ENCODE measurements around the gene HOXD8. TPM values are rescaled to one million over a fixed set of nuclear protein-coding genes. Genes with fewer than 3 reads are reported as not detected.

The HOXD8 gene
- polyA plus RNA-seq, 1 of the 3 experiments (the other 2 are of a cell fraction): 6.4 TPM

DNA sequence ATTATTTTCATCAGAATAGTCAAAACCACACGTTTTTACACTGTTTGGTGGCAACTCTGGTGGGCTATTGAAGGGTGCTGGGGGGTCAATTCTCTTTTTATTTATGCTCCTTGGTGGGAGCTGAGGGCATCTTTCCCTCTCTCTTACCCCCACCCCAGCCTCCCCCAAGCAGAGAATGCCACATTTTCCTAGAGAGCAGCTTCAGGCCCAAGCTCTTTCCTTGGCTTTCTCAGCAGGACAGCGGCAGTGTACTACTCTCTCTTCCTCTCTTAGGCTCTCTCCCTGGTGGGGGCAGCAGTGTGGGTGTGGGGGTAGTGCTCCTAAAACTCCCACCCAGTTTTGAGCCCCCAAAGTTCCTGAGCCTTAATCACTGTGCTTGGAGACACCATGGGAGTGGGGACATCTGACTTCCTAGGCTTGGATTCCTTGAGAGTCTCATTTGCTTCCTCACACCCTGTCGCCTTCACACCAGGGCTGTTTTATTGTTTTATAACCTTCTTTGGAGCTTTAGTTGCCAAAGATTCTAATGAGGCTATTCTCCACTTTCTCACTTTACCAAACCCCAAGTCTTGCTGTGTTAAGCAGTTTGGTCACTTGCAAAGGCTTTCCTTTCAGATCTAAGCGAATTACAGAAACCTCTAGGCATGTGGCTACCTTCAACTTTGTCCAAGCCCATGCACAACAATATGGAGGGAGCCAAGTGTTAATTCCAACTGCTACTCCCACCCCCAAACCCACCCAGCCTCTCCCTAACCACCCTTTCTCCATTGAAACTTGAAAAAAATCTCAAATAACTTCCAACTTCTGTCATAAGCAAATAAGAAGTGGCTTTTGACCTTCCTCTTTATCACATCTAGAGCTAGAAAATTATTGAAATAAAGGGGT lies 15.8 kb downstream of the HOXD8 start:
- H3K36me3 ChIP-seq (replicated peaks in 1 of 2; ENCODE audit: control insufficient read depth in 1 of 2, insufficient read depth in 2 of 2, low read length in 1 of 2): no peaks in the 10 kb centered on the region
- H3K4me3 ChIP-seq (ENCODE audit: low read depth in 2 of 2, low read length in 1 of 2): no peak overlapping the region
- no peaks in the 10 kb centered on the region for H3K9me3 ChIP-seq
- H4K20me1 ChIP-seq (ENCODE audit: insufficient read depth): no peaks in the 10 kb centered on the region
- H2AFZ ChIP-seq (ENCODE audit: low read depth): no peak overlapping the region
- H3K4me2 ChIP-seq: no peak overlapping the region
- 88% methylated on average over 4 of the region's 4 CpGs for WGBS (ENCODE audit: low lambda C conversion rate)
- DNase-seq: no peak
- H3F3A ChIP-seq (replicated peaks; ENCODE audit: insufficient read depth): no peaks in the 10 kb centered on the region
- no peaks in the 10 kb centered on the region for H3K27me3 ChIP-seq (ENCODE audit: insufficient read depth)
- no peaks in the 10 kb centered on the region for H3K9me2 ChIP-seq
- ChIA-PET CTCF (interaction anchor here (1.1 to 26.1 kb wide), 8 partner anchors 13 to 669 kb away, joined by 3 to 1047 read pairs (median 10); partner anchors contain the start of gene HOXD9), POLR2A (interaction anchor here (0.5 kb wide), 1 partner anchor 511 kb away, joined by 3 read pairs; no protein-coding TSS in a partner anchor)
- no peak for TF ChIP-seq RAD21 (IDR thresholded peaks at IDR 0.05; ENCODE audit: low read length)
- TF ChIP-seq, protein P1, sequence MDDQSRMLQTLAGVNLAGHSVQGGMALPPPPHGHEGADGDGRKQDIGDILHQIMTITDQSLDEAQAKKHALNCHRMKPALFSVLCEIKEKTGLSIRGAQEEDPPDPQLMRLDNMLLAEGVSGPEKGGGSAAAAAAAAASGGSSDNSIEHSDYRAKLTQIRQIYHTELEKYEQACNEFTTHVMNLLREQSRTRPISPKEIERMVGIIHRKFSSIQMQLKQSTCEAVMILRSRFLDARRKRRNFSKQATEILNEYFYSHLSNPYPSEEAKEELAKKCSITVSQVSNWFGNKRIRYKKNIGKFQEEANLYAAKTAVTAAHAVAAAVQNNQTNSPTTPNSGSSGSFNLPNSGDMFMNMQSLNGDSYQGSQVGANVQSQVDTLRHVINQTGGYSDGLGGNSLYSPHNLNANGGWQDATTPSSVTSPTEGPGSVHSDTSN (IDR thresholded peaks at IDR 0.05): no peak
- TF ChIP-seq MEF2A (IDR thresholded peaks at IDR 0.05; ENCODE audit: borderline replicate concordance, low read depth): no peak
- no peak for TF ChIP-seq RXRA (IDR thresholded peaks at IDR 0.05; ENCODE audit: borderline replicate concordance, low read depth)
- no peak for TF ChIP-seq POLR2AphosphoS5 (IDR thresholded peaks at IDR 0.05; ENCODE audit: low read depth, low read length)
- no peak for TF ChIP-seq NFIC (IDR thresholded peaks at IDR 0.05; ENCODE audit: borderline replicate concordance)
- TF ChIP-seq RCOR1 (IDR thresholded peaks at IDR 0.05; ENCODE audit: low read length): no peak
- TF ChIP-seq MXI1 (IDR thresholded peaks at IDR 0.05; ENCODE audit: low read depth, low read length): no peak
- no peak for TF ChIP-seq ZBTB33 (IDR thresholded peaks at IDR 0.05; ENCODE audit: borderline replicate concordance, low read depth)
- TF ChIP-seq SIN3A (IDR thresholded peaks at IDR 0.05; ENCODE audit: borderline replicate concordance, low read depth, low read length): no peak
- TF ChIP-seq JUND (IDR thresholded peaks at IDR 0.05): no peak
- TF ChIP-seq GATA2 (CRISPR knock-in tag; IDR thresholded peaks at IDR 0.05): no peak
- no peak for TF ChIP-seq SMC3 (IDR thresholded peaks at IDR 0.05; ENCODE audit: low read depth, low read length)
- no peak for TF ChIP-seq YY1 (IDR thresholded peaks at IDR 0.05; ENCODE audit: low read depth)
- TF ChIP-seq ELF1 (IDR thresholded peaks at IDR 0.05): no peak
- TF ChIP-seq GABPA (IDR thresholded peaks at IDR 0.05; ENCODE audit: low read depth): no peak
- no peak for TF ChIP-seq RFX5 (IDR thresholded peaks at IDR 0.05; ENCODE audit: low read length)
- TF ChIP-seq FOSL2 (IDR thresholded peaks at IDR 0.05; ENCODE audit: borderline replicate concordance, low read depth): no peak
- peaks cover 13% of the 10 kb centered on the region for H3K79me2 ChIP-seq (ENCODE audit: insufficient read depth)
- peaks cover 0 to 14% of the 10 kb centered on the region in 2 experiments; a peak in 1 of 4 replicates for H3K4me1 ChIP-seq (ENCODE audit: control insufficient read depth in 1 of 2, insufficient read depth in 2 of 2, low read depth in 1 of 2, low read length in 1 of 2)
- H3K27ac ChIP-seq (ENCODE audit: low read depth in 2 of 2, low read length in 1 of 2): no peak overlapping the region; a peak in 1 of 4 replicates
- no peak overlapping the region for H3K9ac ChIP-seq

Measured in SK-N-SH (cell line).